GM12873 (cell line): ENCODE results near the gene KNL1.
A peak's percentile ranks its signal among the peaks of the same experiment; 100 is the strongest.

Source experiments
- CTCF ChIP-seq: IDR thresholded peaks from 2 replicates; pipeline ENCODE4 v1.5.1; 2012; ENCODE audit warnings: low read depth, mild to moderate bottlenecking, moderate library complexity, low read length, control low read depth; ENCODE audit not compliant: insufficient read depth; ENCODE audit errors: missing control alignments

KNL1 gene

DNA sequence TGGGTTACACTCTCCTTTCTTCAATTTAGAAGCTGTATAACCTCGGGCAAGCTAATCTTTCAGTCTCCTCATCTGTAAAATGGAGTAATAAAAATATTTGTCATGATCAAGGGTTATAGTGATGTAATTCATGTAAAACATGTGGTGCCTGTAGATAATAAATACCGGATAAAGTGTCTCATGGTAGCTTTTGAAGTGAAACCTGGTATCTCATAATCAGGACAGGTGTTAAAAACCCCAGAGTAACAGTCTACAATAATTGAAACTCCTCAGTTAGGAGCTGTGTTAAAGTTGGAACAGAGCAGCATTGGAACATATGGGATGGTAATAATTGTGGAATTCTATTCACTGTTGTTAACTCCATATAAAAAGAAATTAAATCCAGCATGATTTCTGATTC lies 884 bp upstream of the KNL1 start:
- TF ChIP-seq CTCF, result no peak

DNA sequence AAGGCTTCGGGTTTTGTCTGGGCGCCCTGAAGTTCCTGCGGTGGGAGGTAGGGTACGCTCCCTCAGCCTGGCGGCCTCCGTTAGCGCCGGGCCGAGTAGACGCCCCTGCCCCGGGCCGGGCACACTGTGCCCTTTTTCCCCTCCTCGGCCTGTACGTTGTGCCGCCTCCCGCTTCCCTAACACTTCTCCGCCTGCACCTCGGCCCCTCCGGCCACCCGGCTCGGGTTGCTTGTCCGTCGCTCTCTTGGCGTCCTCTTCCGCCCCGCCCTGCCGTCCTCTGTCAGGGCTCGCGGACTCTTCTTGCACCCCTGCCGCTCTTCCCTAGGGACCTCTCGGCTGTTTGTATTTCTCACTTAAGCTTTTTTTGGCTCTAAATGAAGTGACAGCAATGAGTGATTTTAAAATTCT lies 384 bp downstream of the KNL1 start:
- TF ChIP-seq CTCF, result peak; percentile 38

GRCh38 chr15:40595219-40595618 lies 1.2 kb downstream of the KNL1 start:
- TF ChIP-seq CTCF, result no peak

GRCh38 chr15:40595773-40596172 lies 1.7 kb downstream of the KNL1 start:
- no peak for TF ChIP-seq CTCF

GRCh38 chr15:40597024-40597423 lies 3.0 kb downstream of the KNL1 start:
- TF ChIP-seq CTCF, result no peak

DNA sequence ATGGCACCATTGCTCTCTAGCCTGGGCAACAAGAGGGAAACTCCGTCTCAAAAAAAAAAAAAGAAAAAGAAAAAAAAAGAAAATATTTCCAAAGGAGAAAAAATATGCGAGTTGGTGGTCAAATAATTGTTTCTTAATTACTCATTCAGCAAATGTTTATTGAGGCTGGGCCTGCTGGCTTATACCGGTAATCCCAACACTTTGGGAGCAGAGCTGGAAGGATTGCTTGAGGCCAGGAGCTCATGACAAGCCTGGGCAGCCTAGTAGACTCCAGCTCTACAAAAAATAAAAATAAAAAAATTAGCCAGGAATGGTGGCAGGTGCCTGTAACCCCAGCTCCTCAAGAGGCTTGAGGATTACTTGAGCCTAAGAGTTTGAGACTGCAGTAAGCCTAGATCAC lies 4.1 kb downstream of the KNL1 start:
- TF ChIP-seq CTCF, result no peak

- no peak for TF ChIP-seq CTCF
These were observed 4.6 kb downstream of the KNL1 start for GRCh38 chr15:40598672-40599071.
